ENCODE results near the gene RNF213.
A peak's percentile ranks its signal among the peaks of the same experiment; 100 is the strongest.
"Not testable (repeated sequence)": the region's sequence is repeated elsewhere in the genome, so short reads cannot be mapped to it uniquely, and the experiment has no call there.

The RNF213 gene

GRCh38 chr17:80408872-80409271 is 148.2 kb downstream of the RNF213 start:
- Histone ChIP-seq H3K4me3 (ENCODE audit: control insufficient read depth in 1 of 7, extremely low read depth in 1 of 7, insufficient read depth in 4 of 7, low read depth in 2 of 7, low read length in 6 of 7) (no peak overlapping the region), H3K9me3 (ENCODE audit: control extremely low read depth in 1 of 5, control insufficient read depth in 4 of 5, insufficient read depth in 2 of 5, low read depth in 1 of 5, low read length in 4 of 5) (no peaks in the 10 kb centered on the region), H3K27me3 (replicated peaks in 2 of 5; ENCODE audit: control insufficient read depth in 4 of 5, insufficient read depth in 5 of 5, low read length in 4 of 5) (peaks cover 0 to 33% (median 13%) of the 10 kb centered on the region in 5 experiments), H3K36me3 (ENCODE audit: control insufficient read depth in 4 of 4, insufficient read depth in 4 of 4, low read length in 3 of 4) (no peaks in the 10 kb centered on the region), H3K27ac (ENCODE audit: insufficient read depth in 1 of 2, low read depth in 1 of 2, low read length in 2 of 2, poor library complexity in 1 of 2, severe bottlenecking in 2 of 2) (no peak overlapping the region), H3K4me1 (ENCODE audit: control extremely low read depth in 1 of 4, control insufficient read depth in 4 of 4, insufficient read depth in 4 of 4, low read length in 3 of 4) (no peaks in the 10 kb centered on the region)
- DNase-seq: peak in 1 of 3 donors; percentile 8
- CTCF ChIA-PET: no interaction called here
- POLR2A ChIA-PET: no interaction called here
- WGBS (ENCODE audit: insufficient coverage): 33% methylated on average over 3 of the region's 6 CpGs

- POLR2A ChIA-PET: no interaction called here
- H3K27me3 ChIP-seq (replicated peaks in 2 of 5; ENCODE audit: control insufficient read depth in 4 of 5, insufficient read depth in 5 of 5, low read length in 4 of 5): peaks cover 0 to 41% (median 18%) of the 10 kb centered on the region in 5 experiments
- WGBS (ENCODE audit: insufficient coverage): 94% methylated on average over 12 of the region's 13 CpGs
- CTCF ChIA-PET: no interaction called here
- H3K4me1 ChIP-seq (ENCODE audit: control extremely low read depth in 1 of 4, control insufficient read depth in 4 of 4, insufficient read depth in 4 of 4, low read length in 3 of 4): peaks cover 0 to 6% (median 5%) of the 10 kb centered on the region in 4 experiments
- no peak for DNase-seq
- H3K9me3 ChIP-seq (ENCODE audit: control extremely low read depth in 1 of 5, control insufficient read depth in 4 of 5, insufficient read depth in 2 of 5, low read depth in 1 of 5, low read length in 4 of 5): no peaks in the 10 kb centered on the region
- H3K4me3 ChIP-seq (ENCODE audit: control insufficient read depth in 1 of 7, extremely low read depth in 1 of 7, insufficient read depth in 4 of 7, low read depth in 2 of 7, low read length in 6 of 7): no peak overlapping the region
- H3K36me3 ChIP-seq (ENCODE audit: control insufficient read depth in 4 of 4, insufficient read depth in 4 of 4, low read length in 3 of 4): no peaks in the 10 kb centered on the region
- H3K27ac ChIP-seq (ENCODE audit: insufficient read depth in 1 of 2, low read depth in 1 of 2, low read length in 2 of 2, poor library complexity in 1 of 2, severe bottlenecking in 2 of 2): no peak overlapping the region
These were observed 149.0 kb downstream of the RNF213 start for GRCh38 chr17:80409626-80410025.

- POLR2A ChIA-PET; DNase-seq; H3K9me3 ChIP-seq (ENCODE audit: control extremely low read depth in 1 of 5, control insufficient read depth in 4 of 5, insufficient read depth in 2 of 5, low read depth in 1 of 5, low read length in 4 of 5); H3K36me3 ChIP-seq (ENCODE audit: control insufficient read depth in 4 of 4, insufficient read depth in 4 of 4, low read length in 3 of 4); H3K4me3 ChIP-seq (ENCODE audit: control insufficient read depth in 1 of 7, extremely low read depth in 1 of 7, insufficient read depth in 4 of 7, low read depth in 2 of 7, low read length in 6 of 7); H3K27ac ChIP-seq (ENCODE audit: insufficient read depth in 1 of 2, low read depth in 1 of 2, low read length in 2 of 2, poor library complexity in 1 of 2, severe bottlenecking in 2 of 2): not testable (repeated sequence)
- H3K27me3 ChIP-seq (replicated peaks in 2 of 5; ENCODE audit: control insufficient read depth in 4 of 5, insufficient read depth in 5 of 5, low read length in 4 of 5): peaks cover 0 to 40% (median 18%) of the 10 kb centered on the region in 5 experiments
- CTCF ChIA-PET: interaction anchor here (0.8 kb wide), 1 partner anchor 13 kb away, joined by 3 read pairs; no protein-coding TSS in a partner anchor
- peaks cover 0 to 14% (median 10%) of the 10 kb centered on the region in 4 experiments for H3K4me1 ChIP-seq (ENCODE audit: control extremely low read depth in 1 of 4, control insufficient read depth in 4 of 4, insufficient read depth in 4 of 4, low read length in 3 of 4)
- 93% methylated on average over 6 of the region's 16 CpGs for WGBS (ENCODE audit: insufficient coverage)
These were observed 149.9 kb downstream of the RNF213 start for GRCh38 chr17:80410441-80411087.

GRCh38 chr17:80413771-80414507 is 153.3 kb downstream of the RNF213 start:
- peak in 2 of 3 donors; percentile 2 to 5 for DNase-seq
- ChIA-PET CTCF (interaction anchor here (1.3 kb wide), 1 partner anchor 12 kb away, joined by 3 read pairs; no protein-coding TSS in a partner anchor), POLR2A (no interaction called here)
- 70% methylated on average over 16 of the region's 26 CpGs for WGBS (ENCODE audit: insufficient coverage)
- Histone ChIP-seq H3K4me1 (ENCODE audit: control extremely low read depth in 1 of 4, control insufficient read depth in 4 of 4, insufficient read depth in 4 of 4, low read length in 3 of 4) (peaks cover 0 to 23% (median 16%) of the 10 kb centered on the region in 4 experiments), H3K27me3 (replicated peaks in 2 of 5; ENCODE audit: control insufficient read depth in 4 of 5, insufficient read depth in 5 of 5, low read length in 4 of 5) (peaks cover 0 to 28% (median 13%) of the 10 kb centered on the region in 5 experiments), H3K36me3 (ENCODE audit: control insufficient read depth in 4 of 4, insufficient read depth in 4 of 4, low read length in 3 of 4) (peaks cover 0 to 8% (median 3%) of the 10 kb centered on the region in 4 experiments), H3K27ac (ENCODE audit: insufficient read depth in 1 of 2, low read depth in 1 of 2, low read length in 2 of 2, poor library complexity in 1 of 2, severe bottlenecking in 2 of 2) (no peak overlapping the region), H3K4me3 (ENCODE audit: control insufficient read depth in 1 of 7, extremely low read depth in 1 of 7, insufficient read depth in 4 of 7, low read depth in 2 of 7, low read length in 6 of 7) (peak overlapping the region in 6 of 7 experiments; percentile 83 to 94 (median 91)), H3K9me3 (ENCODE audit: control extremely low read depth in 1 of 5, control insufficient read depth in 4 of 5, insufficient read depth in 2 of 5, low read depth in 1 of 5, low read length in 4 of 5) (no peaks in the 10 kb centered on the region)

GRCh38 chr17:80414508-80414802 is 153.8 kb downstream of the RNF213 start:
- CTCF ChIA-PET: interaction anchor here (1.3 kb wide), 1 partner anchor 11 kb away, joined by 3 read pairs; no protein-coding TSS in a partner anchor
- Histone ChIP-seq H3K36me3 (ENCODE audit: control insufficient read depth in 4 of 4, insufficient read depth in 4 of 4, low read length in 3 of 4) (peaks cover 0 to 11% (median 3%) of the 10 kb centered on the region in 4 experiments), H3K9me3 (ENCODE audit: control extremely low read depth in 1 of 5, control insufficient read depth in 4 of 5, insufficient read depth in 2 of 5, low read depth in 1 of 5, low read length in 4 of 5) (no peaks in the 10 kb centered on the region), H3K4me3 (ENCODE audit: control insufficient read depth in 1 of 7, extremely low read depth in 1 of 7, insufficient read depth in 4 of 7, low read depth in 2 of 7, low read length in 6 of 7) (peak overlapping the region; percentile 83 to 94 (median 90)), H3K27ac (ENCODE audit: insufficient read depth in 1 of 2, low read depth in 1 of 2, low read length in 2 of 2, poor library complexity in 1 of 2, severe bottlenecking in 2 of 2) (peak overlapping the region in 1 of 2 experiments; percentile 87), H3K27me3 (replicated peaks in 2 of 5; ENCODE audit: control insufficient read depth in 4 of 5, insufficient read depth in 5 of 5, low read length in 4 of 5) (peaks cover 0 to 25% (median 13%) of the 10 kb centered on the region in 5 experiments), H3K4me1 (ENCODE audit: control extremely low read depth in 1 of 4, control insufficient read depth in 4 of 4, insufficient read depth in 4 of 4, low read length in 3 of 4) (peaks cover 0 to 23% (median 16%) of the 10 kb centered on the region in 4 experiments)
- POLR2A ChIA-PET: no interaction called here
- DNase-seq: peak in 2 of 3 donors; percentile 25 to 26
- under 1% methylated on average over 15 of the region's 15 CpGs for WGBS (ENCODE audit: insufficient coverage)

GRCh38 chr17:80414803-80415625 is 154.4 kb downstream of the RNF213 start, which contains the start of gene ENDOV:
Gene ENDOV (plus strand): TSS chr17:80415167. CDS start chr17:80415195, 28 bp downstream.
- WGBS (ENCODE audit: insufficient coverage): 0% methylated on average over 92 of the region's 97 CpGs
- Histone ChIP-seq H3K36me3 (ENCODE audit: control insufficient read depth in 4 of 4, insufficient read depth in 4 of 4, low read length in 3 of 4) (peaks cover 0 to 14% (median 5%) of the 10 kb centered on the region in 4 experiments), H3K4me3 (ENCODE audit: control insufficient read depth in 1 of 7, extremely low read depth in 1 of 7, insufficient read depth in 4 of 7, low read depth in 2 of 7, low read length in 6 of 7) (peak within 1 kb of the TSS; percentile 83 to 94 (median 90)), H3K27me3 (replicated peaks in 2 of 5; ENCODE audit: control insufficient read depth in 4 of 5, insufficient read depth in 5 of 5, low read length in 4 of 5) (peaks cover 0 to 24% (median 13%) of the 10 kb centered on the region in 5 experiments), H3K9me3 (ENCODE audit: control extremely low read depth in 1 of 5, control insufficient read depth in 4 of 5, insufficient read depth in 2 of 5, low read depth in 1 of 5, low read length in 4 of 5) (no peaks in the 10 kb centered on the region), H3K27ac (ENCODE audit: insufficient read depth in 1 of 2, low read depth in 1 of 2, low read length in 2 of 2, poor library complexity in 1 of 2, severe bottlenecking in 2 of 2) (peak within 1 kb of the TSS; percentile 50 to 87), H3K4me1 (ENCODE audit: control extremely low read depth in 1 of 4, control insufficient read depth in 4 of 4, insufficient read depth in 4 of 4, low read length in 3 of 4) (peaks cover 0 to 23% (median 16%) of the 10 kb centered on the region in 4 experiments)
- ChIA-PET CTCF (interaction anchor here (1.1 to 1.3 kb wide), 2 partner anchors 11 to 12 kb away, joined by 3 read pairs; no protein-coding TSS in a partner anchor), POLR2A (no interaction called here)
- DNase-seq: peak; percentile 96
